ENCODE measurements around the gene BCR. TPM values are rescaled to one million over a fixed set of nuclear protein-coding genes. Genes with fewer than 3 reads are reported as not detected.

Gene BCR
- total and polyA plus RNA-seq, 2 of the 13 experiments (the other 11 are each of a cell fraction or from before 2014, with no cell fraction given) = 19.9 to 33.6 TPM

DNA sequence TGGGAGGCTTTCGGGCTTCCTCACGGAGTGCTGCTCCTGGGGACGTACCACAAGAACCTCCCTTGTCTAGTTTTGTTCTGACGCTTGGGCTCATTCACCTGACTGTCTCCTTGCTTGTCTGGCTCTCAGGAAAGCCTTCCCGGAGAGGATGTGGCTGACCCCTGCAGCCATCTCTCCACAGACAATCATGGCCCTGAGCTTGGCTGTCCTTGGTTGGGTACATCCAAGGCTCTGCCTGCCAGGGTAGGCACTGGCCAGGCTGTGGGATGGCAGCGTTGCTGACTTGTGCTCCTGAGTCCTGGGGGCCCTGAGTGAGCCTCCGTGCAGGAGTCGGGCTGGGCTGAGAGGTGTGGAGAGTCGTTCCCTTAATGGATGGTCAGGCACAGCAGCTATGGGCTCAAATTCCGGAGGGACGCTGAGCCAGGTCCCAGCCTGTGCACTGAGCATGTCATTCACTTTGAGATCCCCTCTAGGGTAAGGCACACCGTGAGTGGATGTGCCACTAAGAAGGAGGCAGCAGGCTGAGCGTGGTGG, 32.8 kb downstream of the BCR start:
- H3K9ac ChIP-seq (ENCODE audit: insufficient read depth, low read depth, low read length) = no peak overlapping the region
- ATAC-seq = no peak
- CTCF ChIA-PET (ENCODE audit: low intra/inter-chr PET ratio, low total read pairs) = no interaction called here

More for the DNA sequence above, 32.8 kb downstream of the BCR start:
- H3K27ac ChIP-seq (ENCODE audit: extremely low read length, insufficient read depth, low read length) = no peak overlapping the region
- H3K4me3 ChIP-seq (replicated peaks in 1 of 3; ENCODE audit: insufficient read depth in 1 of 3, low read depth in 2 of 3, low read length in 3 of 3) = no peak overlapping the region
- POLR2A ChIA-PET = no interaction called here
- DNase-seq (ENCODE audit: low spot score) (no peak), FAIRE-seq (no peak)
- intact Hi-C loops (cut with micrococcal nuclease; ENCODE audit: unreplicated experiment) = no loop called here
- peaks cover 34% of the 10 kb centered on the region for H3K4me1 ChIP-seq (ENCODE audit: insufficient read depth, low read length)
- no peaks in the 10 kb centered on the region for H3K9me3 ChIP-seq (ENCODE audit: low read length)
- TF ChIP-seq ZNF282 (IDR thresholded peaks at IDR 0.05; ENCODE audit: partially characterized antibody) (no peak), ZSCAN20 (CRISPR knock-in tag; IDR thresholded peaks at IDR 0.05; ENCODE audit: borderline replicate concordance) (no peak), ZKSCAN1 (IDR thresholded peaks at IDR 0.05; ENCODE audit: low read length) (no peak), TGIF2 (CRISPR knock-in tag; IDR thresholded peaks at IDR 0.05) (no peak), GATA4 (IDR thresholded peaks at IDR 0.05; ENCODE audit: borderline replicate concordance, low read depth) (no peak), ZNF780A (CRISPR knock-in tag; IDR thresholded peaks at IDR 0.05) (no peak), ZNF619 (CRISPR knock-in tag; IDR thresholded peaks at IDR 0.05) (no peak), ZNF543 (CRISPR knock-in tag; IDR thresholded peaks at IDR 0.05) (no peak), NAIF1 (CRISPR knock-in tag; IDR thresholded peaks at IDR 0.05; ENCODE audit: borderline replicate concordance) (no peak)
- TF ChIP-seq, protein P1, sequence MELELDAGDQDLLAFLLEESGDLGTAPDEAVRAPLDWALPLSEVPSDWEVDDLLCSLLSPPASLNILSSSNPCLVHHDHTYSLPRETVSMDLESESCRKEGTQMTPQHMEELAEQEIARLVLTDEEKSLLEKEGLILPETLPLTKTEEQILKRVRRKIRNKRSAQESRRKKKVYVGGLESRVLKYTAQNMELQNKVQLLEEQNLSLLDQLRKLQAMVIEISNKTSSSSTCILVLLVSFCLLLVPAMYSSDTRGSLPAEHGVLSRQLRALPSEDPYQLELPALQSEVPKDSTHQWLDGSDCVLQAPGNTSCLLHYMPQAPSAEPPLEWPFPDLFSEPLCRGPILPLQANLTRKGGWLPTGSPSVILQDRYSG (CRISPR knock-in tag; IDR thresholded peaks at IDR 0.05) = no peak
- TF ChIP-seq, protein P2, sequence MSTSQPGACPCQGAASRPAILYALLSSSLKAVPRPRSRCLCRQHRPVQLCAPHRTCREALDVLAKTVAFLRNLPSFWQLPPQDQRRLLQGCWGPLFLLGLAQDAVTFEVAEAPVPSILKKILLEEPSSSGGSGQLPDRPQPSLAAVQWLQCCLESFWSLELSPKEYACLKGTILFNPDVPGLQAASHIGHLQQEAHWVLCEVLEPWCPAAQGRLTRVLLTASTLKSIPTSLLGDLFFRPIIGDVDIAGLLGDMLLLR (CRISPR knock-in tag; IDR thresholded peaks at IDR 0.05) = no peak
- TF ChIP-seq, protein P3, sequence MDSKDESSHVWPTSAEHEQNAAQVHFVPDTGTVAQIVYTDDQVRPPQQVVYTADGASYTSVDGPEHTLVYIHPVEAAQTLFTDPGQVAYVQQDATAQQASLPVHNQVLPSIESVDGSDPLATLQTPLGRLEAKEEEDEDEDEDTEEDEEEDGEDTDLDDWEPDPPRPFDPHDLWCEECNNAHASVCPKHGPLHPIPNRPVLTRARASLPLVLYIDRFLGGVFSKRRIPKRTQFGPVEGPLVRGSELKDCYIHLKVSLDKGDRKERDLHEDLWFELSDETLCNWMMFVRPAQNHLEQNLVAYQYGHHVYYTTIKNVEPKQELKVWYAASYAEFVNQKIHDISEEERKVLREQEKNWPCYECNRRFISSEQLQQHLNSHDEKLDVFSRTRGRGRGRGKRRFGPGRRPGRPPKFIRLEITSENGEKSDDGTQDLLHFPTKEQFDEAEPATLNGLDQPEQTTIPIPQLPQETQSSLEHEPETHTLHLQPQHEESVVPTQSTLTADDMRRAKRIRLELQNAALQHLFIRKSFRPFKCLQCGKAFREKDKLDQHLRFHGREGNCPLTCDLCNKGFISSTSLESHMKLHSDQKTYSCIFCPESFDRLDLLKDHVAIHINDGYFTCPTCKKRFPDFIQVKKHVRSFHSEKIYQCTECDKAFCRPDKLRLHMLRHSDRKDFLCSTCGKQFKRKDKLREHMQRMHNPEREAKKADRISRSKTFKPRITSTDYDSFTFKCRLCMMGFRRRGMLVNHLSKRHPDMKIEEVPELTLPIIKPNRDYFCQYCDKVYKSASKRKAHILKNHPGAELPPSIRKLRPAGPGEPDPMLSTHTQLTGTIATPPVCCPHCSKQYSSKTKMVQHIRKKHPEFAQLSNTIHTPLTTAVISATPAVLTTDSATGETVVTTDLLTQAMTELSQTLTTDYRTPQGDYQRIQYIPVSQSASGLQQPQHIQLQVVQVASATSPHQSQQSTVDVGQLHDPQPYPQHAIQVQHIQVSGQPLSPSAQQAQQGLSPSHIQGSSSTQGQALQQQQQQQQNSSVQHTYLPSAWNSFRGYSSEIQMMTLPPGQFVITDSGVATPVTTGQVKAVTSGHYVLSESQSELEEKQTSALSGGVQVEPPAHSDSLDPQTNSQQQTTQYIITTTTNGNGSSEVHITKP (CRISPR knock-in tag; IDR thresholded peaks at IDR 0.05; ENCODE audit: low read depth) = no peak
- TF ChIP-seq, protein P4, sequence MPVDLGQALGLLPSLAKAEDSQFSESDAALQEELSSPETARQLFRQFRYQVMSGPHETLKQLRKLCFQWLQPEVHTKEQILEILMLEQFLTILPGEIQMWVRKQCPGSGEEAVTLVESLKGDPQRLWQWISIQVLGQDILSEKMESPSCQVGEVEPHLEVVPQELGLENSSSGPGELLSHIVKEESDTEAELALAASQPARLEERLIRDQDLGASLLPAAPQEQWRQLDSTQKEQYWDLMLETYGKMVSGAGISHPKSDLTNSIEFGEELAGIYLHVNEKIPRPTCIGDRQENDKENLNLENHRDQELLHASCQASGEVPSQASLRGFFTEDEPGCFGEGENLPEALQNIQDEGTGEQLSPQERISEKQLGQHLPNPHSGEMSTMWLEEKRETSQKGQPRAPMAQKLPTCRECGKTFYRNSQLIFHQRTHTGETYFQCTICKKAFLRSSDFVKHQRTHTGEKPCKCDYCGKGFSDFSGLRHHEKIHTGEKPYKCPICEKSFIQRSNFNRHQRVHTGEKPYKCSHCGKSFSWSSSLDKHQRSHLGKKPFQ (CRISPR knock-in tag; IDR thresholded peaks at IDR 0.05; ENCODE audit: insufficient replicate concordance) = no peak
- TF ChIP-seq, protein P5, sequence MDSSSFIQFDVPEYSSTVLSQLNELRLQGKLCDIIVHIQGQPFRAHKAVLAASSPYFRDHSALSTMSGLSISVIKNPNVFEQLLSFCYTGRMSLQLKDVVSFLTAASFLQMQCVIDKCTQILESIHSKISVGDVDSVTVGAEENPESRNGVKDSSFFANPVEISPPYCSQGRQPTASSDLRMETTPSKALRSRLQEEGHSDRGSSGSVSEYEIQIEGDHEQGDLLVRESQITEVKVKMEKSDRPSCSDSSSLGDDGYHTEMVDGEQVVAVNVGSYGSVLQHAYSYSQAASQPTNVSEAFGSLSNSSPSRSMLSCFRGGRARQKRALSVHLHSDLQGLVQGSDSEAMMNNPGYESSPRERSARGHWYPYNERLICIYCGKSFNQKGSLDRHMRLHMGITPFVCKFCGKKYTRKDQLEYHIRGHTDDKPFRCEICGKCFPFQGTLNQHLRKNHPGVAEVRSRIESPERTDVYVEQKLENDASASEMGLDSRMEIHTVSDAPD (CRISPR knock-in tag; IDR thresholded peaks at IDR 0.05) = no peak
- TF ChIP-seq, protein P6, sequence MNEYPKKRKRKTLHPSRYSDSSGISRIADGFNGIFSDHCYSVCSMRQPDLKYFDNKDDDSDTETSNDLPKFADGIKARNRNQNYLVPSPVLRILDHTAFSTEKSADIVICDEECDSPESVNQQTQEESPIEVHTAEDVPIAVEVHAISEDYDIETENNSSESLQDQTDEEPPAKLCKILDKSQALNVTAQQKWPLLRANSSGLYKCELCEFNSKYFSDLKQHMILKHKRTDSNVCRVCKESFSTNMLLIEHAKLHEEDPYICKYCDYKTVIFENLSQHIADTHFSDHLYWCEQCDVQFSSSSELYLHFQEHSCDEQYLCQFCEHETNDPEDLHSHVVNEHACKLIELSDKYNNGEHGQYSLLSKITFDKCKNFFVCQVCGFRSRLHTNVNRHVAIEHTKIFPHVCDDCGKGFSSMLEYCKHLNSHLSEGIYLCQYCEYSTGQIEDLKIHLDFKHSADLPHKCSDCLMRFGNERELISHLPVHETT (CRISPR knock-in tag; conservative IDR thresholded peaks at IDR 0.05) = no peak
- H2AFZ ChIP-seq (ENCODE audit: low read length) = no peak overlapping the region
- in situ Hi-C loops (cut with HindIII; ENCODE audit: extremely low pct_ligation_motif_present, low pct_unique_long_range_greater_than_20kb) = no loop called here
- H3K79me2 ChIP-seq (ENCODE audit: insufficient read depth, low read length) = peaks cover 75% of the 10 kb centered on the region
- no TSS peak for BruUV-seq (replicated peaks)
- H4K20me1 ChIP-seq (ENCODE audit: insufficient read depth, low read length) = peaks cover 17% of the 10 kb centered on the region
- H3K4me2 ChIP-seq (ENCODE audit: low read depth, low read length) = no peak overlapping the region
- WGBS (ENCODE audit: low lambda C conversion rate) = 100% methylated on average over 13 of the region's 13 CpGs
- peaks cover 1 to 21% of the 10 kb centered on the region in 2 experiments; a peak in 1 of 5 replicates for H3K36me3 ChIP-seq (replicated peaks in 1 of 2; ENCODE audit: control insufficient read depth in 1 of 2, insufficient read depth in 2 of 2, low read length in 2 of 2)
- H3K27me3 ChIP-seq (ENCODE audit: control insufficient read depth in 1 of 2, insufficient read depth in 2 of 2, low read length in 2 of 2) = no peaks in the 10 kb centered on the region
